Trophoblast cell (in vitro differentiated cells and primary cell): ENCODE results near the gene VOPP1.
"Not testable (repeated sequence)": the region's sequence is repeated elsewhere in the genome, so short reads cannot be mapped to it uniquely, and the experiment has no call there.

Source experiments
- DNase-seq, 2 donors: peaks; one replicate each; pipeline ENCODE4 v3.0.0-alpha.2; 2016
- H2AFZ ChIP-seq: 2 replicates; pipeline ENCODE4 v1.6.1; 2013; ENCODE audit warnings: low read length, moderate library complexity, mild to moderate bottlenecking; ENCODE audit not compliant: insufficient read depth, poor library complexity
- H2AK5ac ChIP-seq: 2 replicates; pipeline ENCODE4 v1.6.1; 2013; ENCODE audit warnings: mild to moderate bottlenecking, low read length
- H2BK120ac ChIP-seq: 2 replicates; pipeline ENCODE4 v1.6.1; 2013; ENCODE audit warnings: low read length, mild to moderate bottlenecking, moderate library complexity; ENCODE audit not compliant: insufficient read depth, poor library complexity
- H2BK12ac ChIP-seq: 2 replicates; pipeline ENCODE4 v1.6.1; 2013; ENCODE audit warnings: mild to moderate bottlenecking, low read length, moderate library complexity
- H2BK5ac ChIP-seq: 2 replicates; pipeline ENCODE4 v1.6.1; 2013; ENCODE audit warnings: low read length, low read depth, moderate library complexity, mild to moderate bottlenecking; ENCODE audit not compliant: poor library complexity
- H3K14ac ChIP-seq: 2 replicates; pipeline ENCODE4 v1.6.1; 2013; ENCODE audit warnings: mild to moderate bottlenecking, low read length
- H3K18ac ChIP-seq: 2 replicates; pipeline ENCODE4 v1.6.1; 2013; ENCODE audit warnings: mild to moderate bottlenecking, low read length
- H3K23ac ChIP-seq: 2 replicates; pipeline ENCODE4 v1.6.1; 2013; ENCODE audit warnings: low read length
- H3K27ac ChIP-seq: 2 replicates; pipeline ENCODE4 v1.5.1; 2013; ENCODE audit warnings: low read depth, mild to moderate bottlenecking, inconsistent platforms, low read length, moderate library complexity
- H3K27me3 ChIP-seq: 2 replicates; pipeline ENCODE4 v1.6.1; 2013; ENCODE audit warnings: inconsistent platforms, mild to moderate bottlenecking, low read length, moderate library complexity; ENCODE audit not compliant: insufficient read depth
- H3K36me3 ChIP-seq, 2 experiments: 1 replicate in 1 of 2; 2 replicates in 1 of 2; pipeline ENCODE4 v1.6.1; 2013; ENCODE audit warnings: low read length in 2 of 2, mild to moderate bottlenecking in 2 of 2, moderate library complexity in 1 of 2; ENCODE audit not compliant: insufficient read depth in 2 of 2, control insufficient read depth in 1 of 2
- H3K4ac ChIP-seq: 2 replicates; pipeline ENCODE4 v1.6.1; 2013; ENCODE audit warnings: low read depth, mild to moderate bottlenecking, low read length, moderate library complexity
- H3K4me1 ChIP-seq, 2 experiments: 1 replicate in 1 of 2; 2 replicates in 1 of 2; pipeline ENCODE4 v1.6.1; 2013; ENCODE audit warnings: low read length in 2 of 2, mild to moderate bottlenecking in 2 of 2, moderate library complexity in 1 of 2; ENCODE audit not compliant: insufficient read depth in 2 of 2, control insufficient read depth in 1 of 2
- H3K4me2 ChIP-seq: 2 replicates; pipeline ENCODE4 v1.6.1; 2013; ENCODE audit warnings: inconsistent platforms, mild to moderate bottlenecking, low read length, moderate library complexity
- H3K4me3 ChIP-seq: 2 replicates; pipeline ENCODE4 v1.5.1; 2013; ENCODE audit warnings: mild to moderate bottlenecking, low read depth, low read length, inconsistent platforms
- H3K79me1 ChIP-seq: one replicate; pipeline ENCODE4 v1.6.1; 2013; ENCODE audit warnings: low read length
- H3K79me2 ChIP-seq: 2 replicates; pipeline ENCODE4 v1.6.1; 2013; ENCODE audit warnings: low read length, mild to moderate bottlenecking; ENCODE audit not compliant: control insufficient read depth, insufficient read depth, poor library complexity
- H3K9ac ChIP-seq: 2 replicates; pipeline ENCODE4 v1.6.1; 2013; ENCODE audit warnings: mild to moderate bottlenecking, low read length
- H3K9me3 ChIP-seq: 2 replicates; pipeline ENCODE4 v1.6.1; 2013; ENCODE audit warnings: low read depth, mild to moderate bottlenecking, control low read depth, inconsistent platforms, low read length; ENCODE audit not compliant: insufficient read depth
- H4K12ac ChIP-seq: 2 replicates; pipeline ENCODE4 v1.6.1; 2013; ENCODE audit warnings: low read depth, mild to moderate bottlenecking, low read length, moderate library complexity
- H4K8ac ChIP-seq: 2 replicates; pipeline ENCODE4 v1.6.1; 2013; ENCODE audit warnings: low read depth, mild to moderate bottlenecking, low read length, moderate library complexity
- H4K91ac ChIP-seq: one replicate; pipeline ENCODE4 v1.6.1; 2013; ENCODE audit warnings: low read depth, mild to moderate bottlenecking, low read length, moderate library complexity
- WGBS: extraction: QIAGEN DNeasy Blood & Tissue Kit; methylation state at CpG from one replicate; pipeline ENCODE4 v1.1.7; 2013; ENCODE audit warnings: missing lambda C conversion rate; ENCODE audit not compliant: insufficient read length, insufficient coverage; ENCODE audit errors: extremely low coverage; 5-methylcytosine and 5-hydroxymethylcytosine counted together

VOPP1 gene

DNA sequence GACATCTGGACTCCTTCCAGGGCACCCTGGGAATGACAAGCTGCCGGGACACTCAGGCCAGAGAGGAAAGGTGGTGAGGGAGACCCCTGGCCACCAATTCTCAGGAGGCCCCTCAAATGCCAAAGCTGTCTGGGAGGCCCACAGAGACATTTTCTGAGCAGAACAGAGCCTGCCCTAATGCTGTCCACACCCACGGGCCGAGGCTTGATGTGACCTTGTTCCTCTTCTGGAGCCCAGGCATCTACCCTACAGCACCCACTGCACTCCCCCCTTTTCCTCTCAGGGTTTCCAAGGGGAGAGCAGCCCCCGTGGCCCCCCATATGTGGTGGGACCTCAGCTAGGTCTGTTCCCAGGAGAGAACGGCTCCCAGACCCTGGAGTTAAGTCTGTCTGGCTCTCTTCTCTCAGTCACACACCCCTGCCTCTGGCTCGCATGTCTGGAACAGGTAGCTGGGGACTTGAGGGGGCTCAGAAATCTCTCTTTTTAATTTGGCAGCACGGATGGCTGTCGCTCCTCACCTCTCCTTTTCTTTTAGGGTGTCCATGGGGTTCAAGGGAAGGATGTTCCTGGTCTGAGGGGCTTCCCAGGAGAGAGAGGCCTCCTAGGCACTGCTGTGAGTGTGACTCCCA, 16.8 kb upstream of the VOPP1 start:
- Histone ChIP-seq H3K14ac (no peak overlapping the region), H4K91ac (no peak overlapping the region), H3K36me3 (no peaks in the 10 kb centered on the region), H3K27me3 (no peaks in the 10 kb centered on the region), H3K4me2 (no peak overlapping the region), H3K79me1 (no peaks in the 10 kb centered on the region), H3K4me3 (no peak overlapping the region), H3K18ac (no peak overlapping the region), H3K4me1 (no peaks in the 10 kb centered on the region), H3K9ac (no peak overlapping the region), H4K8ac (no peak overlapping the region), H2BK120ac (no peak overlapping the region), H2AK5ac (no peak overlapping the region), H3K79me2 (no peaks in the 10 kb centered on the region), H2BK12ac (no peak overlapping the region), H3K27ac (no peak overlapping the region), H3K4ac (no peak overlapping the region), H3K9me3 (no peaks in the 10 kb centered on the region), H2AFZ (no peak overlapping the region), H2BK5ac (no peak overlapping the region), H3K23ac (no peak overlapping the region), H4K12ac (no peak overlapping the region)
- no peak for DNase-seq
- no CpG with 5 or more reads among the region's 8 CpGs for WGBS

DNA sequence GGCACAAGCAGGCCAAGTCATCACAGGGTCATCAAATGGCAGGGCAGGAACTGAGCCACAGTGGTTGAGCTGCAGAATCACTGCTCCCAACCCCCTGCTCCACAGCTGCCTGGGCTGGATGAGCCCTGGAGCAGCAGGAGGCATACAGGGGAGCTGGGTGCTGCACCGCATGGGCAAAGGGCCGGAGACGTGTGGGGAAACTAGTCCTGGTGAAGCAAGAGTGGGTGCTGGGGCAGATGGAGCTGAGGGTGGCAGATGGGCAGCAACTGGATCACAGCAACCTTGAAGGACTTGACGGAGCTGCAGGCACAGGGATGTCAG, 16.0 kb upstream of the VOPP1 start:
- H2AFZ ChIP-seq = no peak overlapping the region
- no peak overlapping the region for H4K8ac ChIP-seq
- H3K79me2 ChIP-seq = no peaks in the 10 kb centered on the region
- no peaks in the 10 kb centered on the region for H3K4me1 ChIP-seq
- no peaks in the 10 kb centered on the region for H3K27me3 ChIP-seq
- no peaks in the 10 kb centered on the region for H3K79me1 ChIP-seq
- no peaks in the 10 kb centered on the region for H3K36me3 ChIP-seq
- no peak overlapping the region for H3K4me2 ChIP-seq
- no peak overlapping the region for H3K14ac ChIP-seq
- H4K91ac ChIP-seq = no peak overlapping the region
- H3K4me3 ChIP-seq = no peak overlapping the region
- H3K18ac ChIP-seq = no peak overlapping the region
- H2BK120ac ChIP-seq = no peak overlapping the region
- H3K9ac ChIP-seq = no peak overlapping the region
- no peak overlapping the region for H3K4ac ChIP-seq
- no peak overlapping the region for H2BK5ac ChIP-seq
- H2AK5ac ChIP-seq = no peak overlapping the region
- no peaks in the 10 kb centered on the region for H3K9me3 ChIP-seq
- no peak overlapping the region for H2BK12ac ChIP-seq
- no peak overlapping the region for H4K12ac ChIP-seq
- no peak overlapping the region for H3K23ac ChIP-seq
- H3K27ac ChIP-seq = no peak overlapping the region
- no CpG with 5 or more reads among the region's 4 CpGs for WGBS
- DNase-seq = no peak

GRCh38 chr7:55587687-55588378, 15.5 kb upstream of the VOPP1 start:
- no peak overlapping the region for H2AFZ ChIP-seq
- H3K9ac ChIP-seq = no peak overlapping the region
- WGBS = no CpG with 5 or more reads among the region's 8 CpGs
- no peak overlapping the region for H4K91ac ChIP-seq
- peak overlapping the region; percentile 39 for H3K4me3 ChIP-seq
- no peak overlapping the region for H2BK12ac ChIP-seq
- DNase-seq = no peak
- H3K14ac ChIP-seq = no peak overlapping the region
- no peak overlapping the region for H2BK120ac ChIP-seq
- H4K8ac ChIP-seq = no peak overlapping the region
- no peak overlapping the region for H2AK5ac ChIP-seq
- H3K27ac ChIP-seq = no peak overlapping the region
- no peaks in the 10 kb centered on the region for H3K79me1 ChIP-seq
- no peak overlapping the region for H2BK5ac ChIP-seq
- H3K4ac ChIP-seq = no peak overlapping the region
- H3K23ac ChIP-seq = no peak overlapping the region
- H3K4me1 ChIP-seq = no peaks in the 10 kb centered on the region
- H4K12ac ChIP-seq = no peak overlapping the region
- no peaks in the 10 kb centered on the region for H3K9me3 ChIP-seq
- no peak overlapping the region for H3K4me2 ChIP-seq
- no peak overlapping the region for H3K18ac ChIP-seq
- H3K27me3 ChIP-seq = no peaks in the 10 kb centered on the region
- no peaks in the 10 kb centered on the region for H3K79me2 ChIP-seq
- no peaks in the 10 kb centered on the region for H3K36me3 ChIP-seq

- H3K14ac ChIP-seq, H3K4me2 ChIP-seq, H3K79me1 ChIP-seq, H3K79me2 ChIP-seq, H2BK12ac ChIP-seq, H4K12ac ChIP-seq, H3K23ac ChIP-seq, H2AFZ ChIP-seq, H3K4me1 ChIP-seq, H2AK5ac ChIP-seq, H2BK120ac ChIP-seq, H3K27ac ChIP-seq, H3K9ac ChIP-seq, DNase-seq, H3K36me3 ChIP-seq, H4K8ac ChIP-seq, H4K91ac ChIP-seq, H3K9me3 ChIP-seq, H3K4me3 ChIP-seq, H3K18ac ChIP-seq, H3K4ac ChIP-seq, H3K27me3 ChIP-seq, H2BK5ac ChIP-seq: not testable (repeated sequence)
- WGBS = no CpG with 5 or more reads among the region's 9 CpGs
These were observed 10.4 kb upstream of the VOPP1 start for GRCh38 chr7:55582656-55583055.
